ENCODE measurements around the gene TADA2B.

TADA2B gene

DNA sequence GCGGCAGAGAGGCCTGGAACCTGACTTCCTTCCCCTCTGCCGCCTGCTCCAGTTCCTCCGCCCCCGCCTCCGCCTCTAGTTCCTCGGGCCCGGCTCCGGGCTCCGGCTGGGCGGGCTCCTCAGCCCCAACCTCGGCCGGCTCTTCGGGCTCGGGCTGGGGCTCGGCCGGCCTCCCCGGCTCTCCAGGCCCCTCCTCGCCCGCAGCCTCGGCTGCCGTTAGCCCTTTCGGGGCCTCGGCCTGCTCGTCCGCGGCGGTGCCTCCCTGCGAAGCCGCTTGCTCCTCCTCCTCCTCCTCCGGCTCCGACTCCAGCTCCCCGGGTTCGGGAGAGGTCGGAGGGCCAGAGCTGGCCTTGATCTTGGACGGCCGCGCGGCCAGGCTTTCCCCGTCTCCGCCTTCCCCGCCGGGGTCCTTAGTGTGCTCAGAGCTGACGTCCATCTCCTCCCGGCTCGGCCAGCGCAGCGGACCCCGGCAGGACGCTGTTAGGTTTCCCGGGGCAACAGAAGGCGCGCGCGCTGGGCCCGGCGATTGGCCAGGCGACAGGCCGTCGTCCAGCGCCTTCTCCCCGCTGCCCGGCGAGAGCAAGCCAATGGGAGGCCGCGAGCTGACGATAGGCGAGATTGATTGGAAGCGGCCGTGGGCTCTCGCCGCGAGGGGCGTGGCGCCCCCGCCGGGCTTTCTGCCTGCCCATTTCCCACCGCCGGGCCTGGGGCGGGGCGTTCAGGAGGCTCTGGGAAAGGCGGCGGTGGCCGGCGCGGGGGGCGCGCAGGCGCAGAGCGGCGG is 479 bp upstream of the TADA2B start:
- peak; percentile 86 for DNase-seq

DNA sequence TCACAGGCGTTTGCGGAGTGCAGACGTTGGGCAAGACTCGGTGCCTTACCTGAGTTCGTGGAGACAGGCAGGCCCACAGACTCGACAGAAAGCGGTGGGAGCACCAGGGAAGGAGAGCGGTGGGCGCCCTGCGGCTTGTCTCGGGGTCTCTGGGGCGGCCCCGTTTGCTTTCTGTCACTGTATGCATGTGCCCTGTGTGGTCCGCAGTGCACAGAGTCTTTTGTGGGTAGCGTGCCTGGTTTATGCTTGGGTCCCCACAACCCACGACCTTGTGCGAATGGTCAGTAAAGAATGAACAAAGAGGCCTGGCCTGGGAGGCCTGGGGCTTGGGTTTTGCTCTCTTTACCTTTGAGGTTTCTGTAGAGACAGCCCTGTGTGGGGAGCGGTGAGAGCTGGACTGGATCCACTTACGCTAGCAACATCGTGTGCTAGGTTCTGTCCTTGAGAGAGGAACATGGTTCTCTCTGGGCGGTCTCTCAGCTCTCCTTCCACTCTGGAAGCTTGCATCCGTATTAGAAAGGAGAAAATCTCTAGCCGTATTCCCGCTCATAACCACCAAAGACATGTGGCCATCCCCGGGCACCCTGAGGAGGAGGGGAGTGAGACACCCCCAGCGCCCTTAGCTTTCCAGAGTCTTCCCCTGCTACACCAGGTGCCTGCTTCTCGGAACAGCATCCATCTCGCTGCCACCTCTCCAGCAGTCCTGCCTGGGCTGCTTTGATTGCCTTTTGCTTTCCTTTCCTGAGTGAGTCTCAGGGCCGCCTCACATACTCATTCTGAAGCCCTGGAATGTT is 1.2 kb downstream of the TADA2B start:
- DNase-seq, result no peak

DNA sequence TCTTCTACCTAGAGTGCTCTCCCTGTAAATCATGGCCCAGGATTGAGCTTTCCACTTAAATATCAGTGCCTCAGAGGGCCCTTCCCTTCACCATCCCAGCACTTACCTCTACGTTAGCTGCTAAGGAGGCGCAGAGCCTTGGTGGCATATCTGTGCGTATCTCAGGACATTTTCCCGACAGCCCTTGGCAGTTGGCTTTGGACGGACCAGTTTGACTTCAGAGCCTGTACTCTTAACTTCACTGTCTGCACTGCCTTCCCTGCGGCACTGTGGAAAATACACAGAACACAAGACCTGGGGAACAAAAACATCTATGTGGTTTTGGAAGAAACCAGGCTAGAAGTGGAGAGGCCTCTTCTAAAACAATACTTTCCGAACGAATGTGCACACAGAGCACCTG is 2.4 kb downstream of the TADA2B start:
- DNase-seq, result no peak

DNA sequence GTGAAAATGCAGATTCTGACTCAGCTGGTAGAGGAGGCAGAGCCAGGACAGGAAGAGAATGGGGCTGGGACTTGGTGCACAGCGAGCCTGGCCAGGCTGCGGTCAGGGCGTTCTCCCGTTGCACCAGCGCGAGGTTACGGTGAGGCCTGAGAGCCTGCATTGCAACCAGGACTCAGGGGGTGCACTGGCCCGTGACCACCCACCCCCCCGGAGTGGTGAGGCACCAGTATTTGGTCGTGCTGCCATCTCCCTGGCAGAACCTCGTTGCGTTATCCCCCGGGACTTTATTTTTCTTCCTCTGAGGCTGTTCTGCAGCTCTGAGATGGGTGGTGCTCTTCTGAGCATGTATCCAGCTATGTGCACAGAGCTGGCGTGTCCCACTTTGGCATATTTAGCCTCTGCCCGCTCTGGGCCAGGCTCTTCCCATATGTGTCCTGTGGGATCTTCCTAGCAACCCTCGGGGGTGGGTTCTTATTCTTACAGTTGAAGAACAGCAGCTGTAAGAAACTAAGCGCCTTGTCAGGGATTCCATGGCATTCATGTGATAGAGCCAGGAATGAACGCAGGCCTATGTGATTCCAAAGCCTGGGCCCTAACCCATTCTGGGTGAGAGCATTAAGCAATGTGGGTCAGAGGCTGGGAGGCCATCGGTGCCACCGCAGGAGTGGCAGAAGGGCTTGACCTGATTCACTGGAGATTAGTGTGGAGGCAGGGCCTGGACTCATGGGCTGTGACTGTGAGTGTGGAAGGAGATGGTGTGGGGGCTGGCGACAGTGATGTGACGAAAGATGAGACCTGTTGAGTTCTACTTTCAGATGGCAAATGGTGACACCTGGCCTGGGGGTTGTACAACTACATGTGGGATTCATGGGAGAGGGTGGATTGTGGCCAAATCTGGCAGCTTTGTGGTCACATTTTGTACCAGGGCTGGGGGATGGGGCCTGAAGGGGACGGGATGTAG is 3.1 kb downstream of the TADA2B start:
- DNase-seq, result no peak

DNA sequence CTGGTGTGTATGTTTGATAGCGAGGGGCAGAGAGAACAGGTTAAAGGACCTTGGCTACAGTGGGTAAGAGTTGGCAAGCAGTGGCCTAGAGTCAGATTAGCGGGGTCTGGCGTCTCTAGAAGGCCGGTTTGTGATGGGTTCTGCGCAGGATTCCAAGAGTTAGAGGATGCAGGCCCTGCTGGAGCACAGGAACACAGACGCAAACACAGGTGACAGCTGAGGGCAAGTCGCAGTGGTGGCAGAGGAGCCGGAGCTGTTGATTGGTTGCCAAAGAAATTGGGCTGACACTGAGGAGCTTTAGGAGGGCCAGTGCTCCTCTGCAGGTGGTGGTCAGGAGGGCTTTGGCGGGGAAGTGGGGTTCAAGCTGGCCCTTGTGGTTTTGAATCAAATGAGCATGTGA is 3.8 kb downstream of the TADA2B start:
- no peak for DNase-seq

DNA sequence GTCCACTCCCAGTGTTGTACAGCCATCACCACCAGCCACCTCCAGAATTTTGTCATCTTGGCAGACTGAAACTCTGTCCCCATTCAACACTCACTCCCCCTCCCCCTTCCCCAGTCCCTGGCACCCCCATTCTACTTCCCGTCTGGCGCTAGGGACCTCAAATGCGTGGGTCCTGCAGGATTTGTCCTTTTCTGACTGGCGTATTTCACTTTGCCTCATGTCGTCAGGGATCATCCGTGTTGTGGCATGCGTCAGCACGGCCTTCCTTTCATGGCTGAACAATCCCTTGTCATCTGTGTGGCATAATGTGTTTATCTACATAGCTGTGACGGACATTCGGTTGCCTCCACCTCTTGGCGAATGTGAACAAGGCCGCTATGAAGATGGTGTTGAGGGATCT is 5.5 kb downstream of the TADA2B start:
- DNase-seq, result no peak

DNA sequence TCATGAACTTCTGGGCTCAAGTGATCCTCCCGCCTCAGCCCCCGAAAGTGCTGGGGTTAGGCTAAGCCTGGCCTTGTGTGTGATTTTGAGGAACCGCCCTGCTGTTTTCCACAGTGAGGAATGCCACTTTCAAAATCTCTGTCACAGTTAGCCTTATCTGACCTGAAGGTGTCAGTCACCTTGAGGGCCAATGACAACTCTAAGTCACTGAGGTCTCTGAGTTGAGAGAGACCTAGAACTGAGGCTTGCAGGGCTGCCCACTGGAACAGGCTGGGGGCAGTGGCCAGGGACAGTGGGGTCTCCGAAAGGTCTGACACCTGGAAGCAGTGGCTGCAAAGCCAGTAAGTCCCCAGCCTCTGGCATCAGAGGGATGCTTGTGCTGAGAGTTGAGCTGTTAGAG is 6.1 kb downstream of the TADA2B start:
- DNase-seq, result no peak

DNA sequence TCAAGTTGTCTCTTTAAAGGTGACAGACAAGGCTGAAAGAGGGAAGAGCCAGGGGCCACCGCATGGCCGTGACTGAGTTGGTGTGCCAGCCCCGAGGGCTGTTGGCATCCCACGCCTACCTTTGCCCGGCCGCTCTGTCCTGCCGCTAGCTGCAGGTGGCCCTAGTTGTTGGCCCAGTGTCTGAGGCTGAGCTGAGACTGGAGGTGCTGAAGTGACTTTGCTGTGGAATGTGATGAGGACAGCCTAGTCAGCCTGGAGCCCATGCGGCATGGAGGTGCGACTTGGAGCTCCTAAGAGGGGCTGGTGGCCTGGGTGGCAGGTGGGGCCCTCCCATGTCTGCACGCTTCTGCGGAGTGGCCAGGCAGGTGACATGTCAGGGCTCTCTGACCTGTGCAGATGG is 6.6 kb downstream of the TADA2B start:
- no peak for DNase-seq

DNA sequence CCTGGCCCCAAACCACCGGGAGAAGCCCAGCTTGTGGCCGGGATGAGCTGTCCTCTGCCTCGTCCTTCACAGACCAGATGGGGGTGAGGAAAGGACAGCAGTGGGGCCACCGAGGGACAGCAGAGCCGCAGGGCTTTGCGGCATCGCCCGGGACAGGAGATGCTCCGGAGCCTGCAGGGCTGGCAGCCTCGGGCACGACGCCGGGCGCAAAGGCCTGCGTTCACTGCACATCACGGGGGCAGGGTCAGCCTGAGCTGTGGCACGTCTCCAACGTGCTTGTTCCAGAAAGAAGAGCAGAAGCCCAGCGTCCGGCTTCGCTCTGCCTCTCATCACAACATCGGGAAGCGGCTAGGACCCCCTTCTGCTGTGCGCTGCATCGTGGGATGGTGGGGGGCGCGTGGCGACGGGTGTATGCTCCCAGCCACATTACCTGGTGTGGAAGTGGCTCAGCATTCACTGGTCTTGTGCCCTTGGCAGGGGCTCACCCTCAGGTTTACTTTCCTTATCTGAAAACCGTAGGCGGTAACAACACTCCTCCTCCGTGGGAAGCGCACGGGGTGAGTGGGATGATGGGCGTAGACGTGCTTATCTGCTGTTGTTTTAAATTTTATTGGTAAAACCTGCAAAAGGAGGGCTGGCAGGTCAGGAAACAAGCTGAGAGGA is 7.4 kb downstream of the TADA2B start:
- DNase-seq, result no peak

DNA sequence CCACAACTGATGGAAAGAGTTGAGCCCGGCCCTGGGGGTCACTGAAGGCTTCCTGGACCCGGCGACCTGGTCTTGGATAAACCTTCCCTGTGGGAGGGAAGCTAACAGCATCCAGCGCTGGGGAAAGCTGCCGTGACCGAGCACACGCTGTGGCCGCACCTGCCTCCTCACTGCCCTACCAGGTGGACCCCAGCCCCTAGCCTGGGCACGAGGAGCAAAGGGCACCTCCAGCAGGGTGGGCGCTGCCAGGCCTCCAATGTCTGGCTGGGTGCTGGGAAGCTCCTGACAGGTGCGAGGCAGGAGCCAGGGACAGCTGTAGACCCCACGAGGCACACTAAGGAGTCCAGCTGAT is 7.9 kb downstream of the TADA2B start:
- no peak for DNase-seq

DNA sequence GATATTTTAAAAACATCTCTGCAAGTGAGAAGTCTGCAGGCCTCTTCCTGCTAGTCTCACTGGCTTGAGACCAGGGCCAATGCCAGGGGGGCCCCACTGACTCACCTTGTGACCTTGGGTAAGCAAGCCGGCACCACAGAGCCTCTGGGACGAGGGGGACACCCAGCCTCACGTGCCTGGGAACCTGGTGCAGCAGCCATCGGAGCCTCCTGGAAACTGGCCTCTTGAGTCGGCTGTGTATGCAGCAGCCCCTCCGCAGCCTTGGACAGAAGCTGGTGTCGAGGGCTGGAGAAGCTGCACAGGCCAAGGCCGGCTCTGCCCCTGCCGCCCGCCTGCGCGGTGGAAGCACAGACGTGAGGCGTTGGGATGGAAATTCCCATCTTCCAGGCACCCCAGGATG is 8.7 kb downstream of the TADA2B start:
- no peak for DNase-seq

DNA sequence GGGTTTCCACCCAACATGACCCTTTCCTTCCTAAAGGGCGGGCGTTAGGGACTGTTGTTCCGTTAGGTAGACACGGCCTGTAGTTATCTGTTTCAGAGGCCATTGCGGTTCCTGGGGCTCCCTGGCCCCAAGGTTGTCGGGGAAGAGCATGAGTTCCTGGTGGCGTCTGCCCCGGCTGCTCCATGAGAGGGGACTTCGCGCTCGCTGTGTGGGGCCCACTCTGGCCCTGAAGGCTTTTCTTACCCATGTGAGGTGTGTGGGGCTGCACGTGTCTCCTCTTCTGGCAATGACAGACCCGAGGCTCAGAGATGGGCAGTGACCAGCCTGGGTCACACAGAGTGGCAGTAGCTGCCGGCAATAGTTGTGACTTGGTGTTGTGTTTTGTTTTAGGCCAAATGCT is 9.1 kb downstream of the TADA2B start:
- DNase-seq, result no peak

DNA sequence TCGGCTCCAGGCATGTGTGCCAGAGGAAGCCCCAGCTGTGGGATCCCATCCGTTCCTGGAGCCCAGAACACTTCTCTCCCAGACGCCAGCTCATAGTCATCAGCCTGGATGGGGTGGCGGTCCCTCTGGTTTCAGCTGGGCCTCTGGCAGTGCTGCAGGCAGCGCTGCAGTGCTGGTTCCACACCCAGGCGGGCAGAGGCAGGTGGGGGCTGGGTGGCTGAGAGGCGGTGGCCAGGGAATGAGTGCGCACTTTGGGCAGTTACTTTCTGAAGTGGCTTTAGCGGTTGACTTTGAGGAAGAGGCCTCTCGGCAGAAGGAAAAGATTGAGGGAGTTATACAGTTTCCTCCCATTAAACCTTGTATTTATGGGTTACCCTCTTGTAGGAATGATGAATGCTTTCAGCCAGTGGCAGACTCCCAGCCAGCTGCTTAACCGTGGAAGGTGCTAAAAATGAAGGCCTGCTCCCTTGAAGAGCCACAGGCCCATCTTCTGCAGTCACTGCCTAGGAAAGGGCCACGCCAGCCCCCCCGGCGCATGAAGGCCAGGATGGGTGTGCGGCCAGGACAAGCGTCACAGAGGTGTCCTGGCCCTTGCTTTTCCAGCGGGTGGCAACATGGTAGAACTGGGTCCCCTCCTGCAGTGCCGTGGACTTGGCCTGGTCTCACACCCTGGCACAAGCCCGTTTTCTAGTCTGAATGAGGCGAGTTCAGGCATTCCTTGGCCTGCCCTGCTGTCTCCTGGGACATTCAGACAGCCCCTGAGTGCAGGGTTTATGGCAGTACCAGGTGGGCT is 9.9 kb downstream of the TADA2B start:
- no peak for DNase-seq

DNA sequence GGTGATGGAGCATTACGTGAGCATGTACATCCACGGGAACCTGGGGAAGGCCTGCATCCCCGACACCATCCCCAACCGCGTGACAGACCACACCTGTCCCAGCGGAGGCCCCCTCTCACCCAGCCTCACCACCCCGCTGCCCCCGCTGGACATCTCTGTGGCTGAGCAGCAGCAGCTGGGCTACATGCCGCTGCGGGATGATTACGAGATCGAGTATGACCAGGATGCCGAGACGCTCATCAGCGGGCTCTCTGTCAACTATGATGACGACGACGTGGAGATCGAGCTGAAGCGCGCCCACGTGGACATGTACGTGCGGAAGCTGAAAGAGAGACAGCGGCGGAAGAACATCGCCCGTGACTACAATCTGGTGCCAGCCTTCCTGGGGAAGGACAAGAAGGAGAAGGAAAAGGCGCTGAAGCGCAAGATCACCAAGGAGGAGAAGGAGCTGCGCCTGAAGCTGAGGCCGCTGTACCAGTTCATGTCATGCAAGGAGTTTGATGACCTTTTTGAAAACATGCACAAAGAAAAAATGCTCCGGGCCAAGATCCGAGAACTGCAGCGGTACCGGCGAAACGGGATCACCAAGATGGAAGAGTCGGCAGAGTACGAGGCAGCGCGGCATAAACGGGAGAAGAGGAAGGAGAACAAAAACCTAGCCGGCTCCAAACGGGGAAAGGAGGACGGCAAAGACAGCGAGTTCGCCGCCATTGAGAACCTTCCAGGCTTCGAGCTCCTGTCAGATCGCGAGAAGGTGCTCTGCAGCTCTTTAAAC is 11.1 kb downstream of the TADA2B start:
- DNase-seq, result no peak

DNA sequence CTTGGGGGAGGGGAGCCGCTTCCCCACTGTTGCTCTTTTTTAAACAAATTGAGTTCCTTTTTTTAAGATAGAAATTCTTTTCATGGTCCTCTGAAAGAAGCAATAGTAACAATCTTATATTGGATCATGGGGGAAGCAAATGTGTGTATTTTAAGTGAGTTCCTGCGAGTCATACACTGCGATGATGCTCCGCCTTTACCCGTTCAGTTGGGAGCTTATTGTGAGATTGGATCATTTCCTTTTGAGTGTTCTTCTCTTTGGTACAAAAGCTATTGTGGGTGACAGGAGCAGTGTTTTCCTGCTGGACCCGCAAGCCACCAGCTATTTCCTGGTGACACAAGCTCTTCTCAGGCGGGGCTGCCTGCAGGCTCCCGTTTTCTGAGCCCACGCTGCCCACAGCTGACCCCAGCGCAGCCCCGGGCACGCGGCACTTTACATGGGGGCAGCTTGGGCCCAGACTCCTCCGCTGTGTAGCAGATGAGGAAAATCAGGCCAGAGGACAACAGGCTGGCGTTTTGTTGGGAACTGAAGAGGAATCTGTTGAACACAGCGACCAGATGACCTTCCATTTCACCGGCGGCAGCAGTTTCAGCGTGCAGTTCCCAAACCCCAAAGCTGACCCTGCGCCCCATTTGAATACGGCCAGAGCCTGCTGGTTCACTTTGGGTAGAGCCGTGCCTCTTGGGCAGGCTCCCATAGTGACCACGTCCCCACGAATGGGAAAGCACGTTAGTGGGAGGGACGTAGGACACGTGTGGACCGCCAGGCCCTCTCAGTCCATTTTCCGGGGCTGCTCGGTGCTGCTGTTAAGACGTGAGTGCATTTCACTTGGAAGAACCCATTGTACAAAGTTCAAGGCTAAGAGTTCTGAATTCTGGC is 12.2 kb downstream of the TADA2B start:
- DNase-seq, result no peak

DNA sequence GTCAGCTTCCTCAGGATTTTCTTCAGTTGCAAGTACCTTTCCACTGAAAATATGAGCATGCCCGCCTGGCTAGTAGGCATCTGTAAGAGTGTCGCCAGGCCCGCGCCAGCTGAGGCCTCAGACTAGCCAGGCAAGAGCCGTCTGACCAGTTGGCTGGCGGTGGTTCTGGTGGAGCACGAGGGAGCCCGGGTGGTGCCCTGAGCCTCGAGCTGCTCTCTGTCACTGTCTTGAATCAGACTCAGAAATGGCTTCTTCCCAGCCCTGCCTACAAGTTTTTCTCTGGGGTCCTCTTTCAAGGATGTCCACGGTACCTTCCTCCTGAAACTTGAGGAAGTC is 12.8 kb downstream of the TADA2B start:
- no peak for DNase-seq

DNA sequence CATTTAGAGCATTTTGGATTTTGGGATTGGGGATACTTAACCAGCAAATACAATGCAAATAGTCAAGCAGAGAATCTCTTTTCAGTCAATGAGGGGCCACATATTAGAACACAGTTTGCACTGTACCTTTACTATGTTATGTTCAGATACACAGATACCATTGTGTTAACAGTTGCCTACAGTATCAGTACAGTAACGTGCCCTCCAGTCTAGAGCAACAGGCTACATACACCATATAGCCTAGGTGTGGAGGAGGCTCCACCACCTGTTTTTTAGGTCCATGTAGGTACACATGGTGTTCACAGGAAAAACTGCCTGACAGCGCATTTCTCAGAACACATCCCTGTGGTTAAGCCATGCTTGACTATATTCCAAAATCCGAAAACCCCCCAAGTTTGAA is 15.6 kb downstream of the TADA2B start:
- no peak for DNase-seq

DNA sequence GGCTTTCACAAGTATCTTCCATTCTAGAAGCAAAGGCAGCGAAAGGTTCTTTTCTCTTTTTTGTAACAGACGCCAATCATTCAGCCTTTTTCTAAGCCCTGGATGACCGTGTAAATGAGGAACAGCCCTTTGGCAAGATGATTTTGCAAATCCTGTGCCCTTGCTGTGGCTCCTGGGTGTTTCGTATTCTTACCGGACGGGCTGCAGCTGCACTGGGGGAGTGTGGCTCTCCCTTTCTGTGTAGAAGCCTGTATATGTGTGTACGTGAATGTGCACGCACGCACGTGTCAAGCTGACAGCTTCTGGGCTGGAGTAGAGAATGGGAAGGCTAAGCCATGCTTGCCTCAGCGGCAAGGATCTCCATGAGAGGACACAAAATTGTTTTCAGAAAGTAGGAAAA is 16.5 kb downstream of the TADA2B start:
- DNase-seq, result no peak

DNA sequence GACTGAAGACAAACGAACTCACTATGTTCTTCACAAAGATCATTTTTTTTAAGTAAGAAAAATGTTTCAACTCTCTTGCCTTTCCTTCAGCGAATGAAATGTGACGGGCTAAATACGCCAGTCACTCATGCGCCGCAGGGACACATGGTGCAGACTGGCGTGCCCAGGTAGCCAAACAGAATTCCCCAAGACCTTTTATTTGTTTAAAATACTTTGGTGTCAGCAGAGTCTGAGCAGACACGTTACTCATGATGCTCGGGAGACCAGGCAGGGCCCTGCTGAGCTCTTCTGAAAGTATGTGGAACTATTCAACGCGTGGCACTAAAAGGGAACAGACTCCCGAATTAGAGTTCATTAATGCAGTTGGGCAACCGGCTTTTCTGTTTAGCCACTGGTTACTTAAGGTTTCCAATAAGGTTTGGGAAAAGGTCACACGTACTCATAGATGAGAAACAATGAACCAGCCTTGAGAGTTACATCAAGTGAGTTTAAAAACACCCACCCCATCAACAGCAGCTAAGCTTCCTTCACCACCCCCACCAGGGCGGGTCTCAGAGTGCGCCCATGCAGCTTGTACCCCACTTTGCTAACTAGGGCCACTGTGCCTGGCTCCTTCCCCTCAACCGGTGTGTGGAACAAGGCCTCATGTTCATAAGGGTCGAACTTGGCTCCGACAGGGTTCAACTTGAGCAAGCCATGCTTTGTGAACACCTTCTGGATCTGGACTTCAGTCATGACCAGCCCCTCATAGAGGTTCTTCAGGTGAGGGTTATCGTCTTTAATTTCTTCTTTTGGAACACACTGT is 17.4 kb downstream of the TADA2B start:
- no peak for DNase-seq
